Inferior parietal cortex (tissue), 1 donor: Measurements from ENCODE around the gene CDC7.
"Not testable (repeated sequence)": the region's sequence is repeated elsewhere in the genome, so short reads cannot be mapped to it uniquely, and the experiment has no call there.

Source experiments
- DNase-seq: peaks from one replicate; pipeline ENCODE4 v3.0.0-alpha.2; 2016; ENCODE audit errors: extremely low spot score

Gene CDC7

GRCh38 chr1:91511386-91511785 is 10.7 kb downstream of the CDC7 start:
- DNase-seq: peak; percentile 60

- DNase-seq: no peak
Observed at GRCh38 chr1:91513160-91513559, 12.5 kb downstream of the CDC7 start.

- no peak for DNase-seq
Observed at GRCh38 chr1:91513706-91514105, 13.1 kb downstream of the CDC7 start.

GRCh38 chr1:91515994-91516393 is 15.3 kb downstream of the CDC7 start:
- DNase-seq: no peak

GRCh38 chr1:91516605-91517004 is 16.0 kb downstream of the CDC7 start:
- not testable (repeated sequence) for DNase-seq

GRCh38 chr1:91519167-91519566 is 18.5 kb downstream of the CDC7 start:
- DNase-seq: not testable (repeated sequence)

GRCh38 chr1:91520942-91521507 is 20.4 kb downstream of the CDC7 start:
- DNase-seq: no peak

GRCh38 chr1:91523482-91523881 is 22.8 kb downstream of the CDC7 start:
- no peak for DNase-seq

- DNase-seq: no peak
Observed at GRCh38 chr1:91526496-91526895, 25.8 kb downstream of the CDC7 start.

GRCh38 chr1:91527266-91527765 is 26.7 kb downstream of the CDC7 start:
- DNase-seq: no peak

GRCh38 chr1:91527781-91528180 is 27.1 kb downstream of the CDC7 start:
- DNase-seq: no peak

GRCh38 chr1:91529856-91530255 is 29.2 kb downstream of the CDC7 start:
- no peak for DNase-seq

- DNase-seq: no peak
Observed at GRCh38 chr1:91533361-91534024, 32.8 kb downstream of the CDC7 start.

- no peak for DNase-seq
Observed at GRCh38 chr1:91535441-91535840, 34.8 kb downstream of the CDC7 start.

- no peak for DNase-seq
Observed at GRCh38 chr1:91537281-91537986, 36.8 kb downstream of the CDC7 start.

- DNase-seq: no peak
Observed at GRCh38 chr1:91537987-91538304, 37.3 kb downstream of the CDC7 start.

- DNase-seq: no peak
Observed at GRCh38 chr1:91540910-91541309, 40.3 kb downstream of the CDC7 start.

- DNase-seq: no peak
Observed at GRCh38 chr1:91541918-91542533, 41.4 kb downstream of the CDC7 start.

- no peak for DNase-seq
Observed at GRCh38 chr1:91545506-91546300, 45.1 kb downstream of the CDC7 start.

- DNase-seq: no peak
Observed at GRCh38 chr1:91546301-91546581, 45.6 kb downstream of the CDC7 start.

- DNase-seq: no peak
Observed at GRCh38 chr1:91546876-91547275, 46.2 kb downstream of the CDC7 start.

- no peak for DNase-seq
Observed at GRCh38 chr1:91548376-91549040, 47.9 kb downstream of the CDC7 start.
